ENCODE measurements around the gene FN3K.

Gene FN3K

GRCh38 chr17:82703935-82704865 is 31.2 kb upstream of the FN3K start:
- no peak for DNase-seq

DNA sequence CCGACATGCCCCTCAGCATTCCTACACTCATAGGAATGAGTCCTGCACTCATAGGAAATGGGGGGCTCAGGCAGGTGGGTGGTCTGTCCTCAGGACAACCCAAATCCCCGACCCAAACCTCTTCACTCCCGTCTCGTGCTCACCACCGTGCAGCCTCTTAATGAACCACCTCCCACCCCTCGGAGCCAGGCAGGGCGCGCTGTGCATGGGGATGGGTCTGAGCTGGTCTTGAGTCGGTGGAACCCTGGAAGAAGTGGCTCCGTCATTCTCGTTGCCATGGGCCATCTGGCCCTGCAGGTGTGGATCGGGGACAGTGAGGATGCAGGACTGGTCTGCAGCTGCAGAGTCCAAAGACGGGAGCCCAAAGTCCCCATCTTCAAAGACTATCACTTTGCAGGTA is 30.5 kb upstream of the FN3K start:
- no peak for DNase-seq

DNA sequence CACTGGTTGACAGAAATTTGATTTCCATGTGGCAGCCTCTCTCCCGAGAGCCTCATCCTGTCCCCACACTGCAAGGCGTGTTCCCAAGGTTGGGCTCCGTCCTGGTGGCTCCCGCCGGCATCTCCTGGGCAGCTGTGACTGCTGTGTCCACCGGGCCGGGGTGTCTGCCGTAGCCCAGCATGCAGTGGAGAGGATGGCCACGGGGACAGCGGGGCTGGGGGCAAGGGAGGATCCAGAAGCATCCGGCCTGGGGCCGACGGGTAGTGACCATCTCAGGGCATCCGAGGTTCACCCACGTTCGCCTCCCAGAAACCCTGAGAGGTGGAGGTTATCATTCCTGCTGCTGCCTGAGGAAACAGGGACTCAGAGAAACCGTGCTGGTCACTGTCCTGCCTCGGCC is 29.7 kb upstream of the FN3K start:
- no peak for DNase-seq

GRCh38 chr17:82709024-82709675 is 26.3 kb upstream of the FN3K start:
- DNase-seq = no peak

DNA sequence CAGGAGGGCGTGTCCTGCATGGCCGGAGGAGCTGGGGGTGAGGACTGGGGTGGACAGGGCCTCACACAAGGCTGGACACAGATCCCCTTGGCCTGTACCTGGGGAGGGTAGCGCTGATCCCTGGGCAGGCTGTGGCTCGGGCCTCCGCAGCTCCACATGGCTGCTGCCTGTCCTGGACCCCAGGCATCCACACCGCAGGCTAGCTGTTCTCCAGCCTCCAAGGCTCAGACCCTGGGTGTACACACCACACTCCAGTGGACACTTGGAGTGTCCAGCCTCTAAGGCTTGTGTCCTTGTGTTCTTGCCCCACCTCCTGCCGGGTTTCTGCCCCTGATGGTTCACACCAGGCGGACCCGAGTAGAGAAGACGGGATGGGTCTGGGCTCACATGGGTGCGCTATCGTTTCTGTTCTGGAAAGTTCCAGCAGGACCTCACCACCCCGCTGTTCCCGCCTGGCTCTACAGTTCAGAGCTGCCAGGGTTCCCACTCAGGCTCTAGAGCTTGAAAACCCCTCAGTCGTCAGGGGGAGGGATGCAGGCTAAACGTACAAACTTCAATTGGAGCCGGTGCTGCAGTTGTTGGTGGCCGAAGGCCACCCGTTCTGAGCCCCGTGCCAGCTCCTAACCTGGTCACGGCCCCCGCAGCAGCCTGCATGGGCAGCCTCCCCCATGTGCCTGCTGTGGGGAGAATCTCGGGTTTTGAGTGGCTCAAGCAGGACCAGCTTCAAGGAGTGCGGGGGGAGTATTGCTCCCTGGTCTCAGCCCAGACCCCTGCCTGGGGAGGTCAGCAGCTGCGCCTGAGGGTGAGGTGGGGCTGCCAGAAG is 25.5 kb upstream of the FN3K start:
- DNase-seq = no peak

DNA sequence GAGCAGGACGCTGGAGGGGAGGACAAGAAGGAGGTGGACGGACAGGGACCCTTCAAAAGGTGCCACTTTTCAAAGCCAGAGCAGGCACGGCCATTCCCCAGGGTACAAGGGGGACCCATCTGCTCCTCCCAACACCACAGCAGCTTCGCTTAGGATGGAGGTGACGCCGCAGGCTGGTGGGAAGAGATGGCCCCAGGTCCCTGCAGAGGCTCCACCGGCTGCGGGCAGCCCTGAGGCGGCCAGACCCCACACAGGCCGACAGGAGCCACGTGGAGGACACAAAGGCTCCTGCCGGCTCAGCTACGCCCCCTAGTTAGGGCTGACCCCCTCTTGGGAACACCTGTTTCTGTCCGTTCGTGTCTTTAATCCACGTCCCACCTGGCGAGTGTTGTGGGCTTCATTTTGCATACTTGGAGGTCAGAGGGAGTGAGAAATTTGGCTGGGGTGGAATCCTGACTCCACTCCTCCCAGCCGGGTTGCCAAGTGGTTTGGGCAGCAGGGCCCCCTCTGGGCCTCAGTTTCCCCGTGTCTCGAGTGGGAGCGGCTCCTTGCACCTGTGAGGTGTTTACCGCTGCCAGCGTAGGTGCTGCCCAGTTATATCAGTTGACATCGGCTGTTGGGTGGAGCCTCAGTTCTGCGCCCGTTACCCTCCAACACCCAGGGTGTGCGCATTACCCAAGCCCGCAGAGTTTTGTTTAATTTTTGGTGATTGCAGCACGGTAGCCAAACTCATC is 24.7 kb upstream of the FN3K start:
- DNase-seq = no peak

DNA sequence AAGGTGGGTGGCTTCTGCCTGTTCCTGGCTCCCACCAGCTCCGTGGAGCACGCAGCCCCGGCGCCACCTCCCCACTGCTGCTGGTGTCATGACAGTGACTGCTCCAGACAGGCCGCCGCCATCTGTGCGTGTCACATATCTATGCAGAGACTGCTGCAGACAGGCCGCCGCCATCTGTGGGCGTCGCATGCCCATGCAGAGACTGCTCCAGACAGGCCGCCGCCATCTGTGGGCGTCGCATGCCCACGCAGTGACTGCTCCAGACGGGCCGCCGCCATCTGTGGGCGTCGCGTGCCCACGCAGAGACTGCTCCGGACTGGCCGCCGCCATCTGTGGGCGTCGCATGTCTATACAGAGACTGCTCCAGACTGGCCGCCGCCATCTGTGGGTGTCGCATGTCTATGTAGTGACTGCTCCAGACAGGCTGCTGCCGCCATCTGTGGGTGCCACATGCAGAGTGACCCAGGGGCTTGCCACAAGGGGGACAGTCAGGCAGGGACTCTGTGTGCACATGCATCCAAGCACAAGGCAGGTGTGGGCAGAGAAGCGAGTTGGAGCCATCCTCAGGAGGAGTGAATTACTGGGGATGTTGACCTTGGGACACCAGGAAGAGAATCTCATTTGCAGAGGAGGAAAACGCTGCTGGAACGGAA is 22.2 kb upstream of the FN3K start:
- DNase-seq = no peak

DNA sequence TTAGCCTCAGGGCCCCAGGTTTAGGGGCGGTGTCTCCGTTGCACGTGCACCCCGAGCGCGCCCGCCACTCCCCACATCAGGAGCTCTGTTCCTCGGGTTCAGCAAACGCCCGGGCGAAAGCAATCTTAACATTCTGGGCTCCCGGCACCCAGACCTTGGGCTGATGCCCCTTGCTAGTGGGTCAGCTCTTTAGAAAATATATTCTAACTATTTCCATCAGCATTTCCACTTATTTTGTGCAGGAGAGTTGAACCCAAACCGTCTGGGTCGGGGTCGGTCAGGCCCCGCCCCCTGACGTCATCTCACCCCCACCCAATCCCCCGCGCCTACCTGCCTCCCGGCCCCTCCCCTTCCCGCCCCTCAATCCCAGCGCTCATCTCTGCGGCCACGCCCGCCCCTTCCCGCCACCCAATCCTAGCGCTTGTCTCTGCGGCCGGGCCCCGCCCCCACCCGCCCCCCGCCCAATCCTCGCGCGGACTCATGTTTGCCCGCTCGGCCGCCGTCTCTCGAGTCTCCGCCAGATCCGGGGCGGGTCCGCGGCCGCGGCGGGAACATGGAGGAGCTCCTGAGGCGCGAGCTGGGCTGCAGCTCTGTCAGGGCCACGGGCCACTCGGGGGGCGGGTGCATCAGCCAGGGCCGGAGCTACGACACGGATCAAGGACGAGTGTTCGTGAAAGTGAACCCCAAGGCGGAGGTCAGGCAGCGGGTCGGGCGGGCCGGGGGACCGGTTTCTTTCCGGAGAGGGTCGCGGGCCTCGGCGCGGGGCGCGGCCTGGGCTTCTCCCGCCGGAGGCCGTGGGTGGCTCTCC is 19.0 kb upstream of the FN3K start, which contains the start of gene FN3KRP:
Gene FN3KRP, plus strand, starts transcription at position 504 of the 808 bp plus-strand sequence. Its CDS starts 50 bp downstream, at position 554.
- peak; percentile 65 for DNase-seq

- DNase-seq = no peak
Observed at GRCh38 chr17:82718986-82719685, 16.3 kb upstream of the FN3K start.

DNA sequence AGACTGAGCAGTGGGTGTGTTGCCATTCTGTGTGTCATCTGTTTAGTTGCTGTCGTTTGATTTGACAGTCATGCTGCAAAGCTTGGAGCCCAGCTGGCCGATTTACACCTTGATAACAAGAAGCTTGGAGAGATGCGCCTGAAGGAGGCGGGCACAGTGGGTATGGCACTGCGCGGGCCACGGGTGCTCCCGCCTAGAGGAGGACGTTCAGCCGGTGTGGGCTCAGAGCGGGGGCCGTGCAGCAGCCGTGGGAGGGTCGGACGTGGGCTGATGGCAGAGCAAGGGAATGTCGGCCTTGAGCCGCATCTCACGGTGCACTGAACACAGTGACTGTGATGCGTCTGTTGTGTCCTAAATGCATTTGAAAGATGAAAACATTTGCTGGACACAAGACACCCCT is 15.2 kb upstream of the FN3K start:
- DNase-seq = no peak

DNA sequence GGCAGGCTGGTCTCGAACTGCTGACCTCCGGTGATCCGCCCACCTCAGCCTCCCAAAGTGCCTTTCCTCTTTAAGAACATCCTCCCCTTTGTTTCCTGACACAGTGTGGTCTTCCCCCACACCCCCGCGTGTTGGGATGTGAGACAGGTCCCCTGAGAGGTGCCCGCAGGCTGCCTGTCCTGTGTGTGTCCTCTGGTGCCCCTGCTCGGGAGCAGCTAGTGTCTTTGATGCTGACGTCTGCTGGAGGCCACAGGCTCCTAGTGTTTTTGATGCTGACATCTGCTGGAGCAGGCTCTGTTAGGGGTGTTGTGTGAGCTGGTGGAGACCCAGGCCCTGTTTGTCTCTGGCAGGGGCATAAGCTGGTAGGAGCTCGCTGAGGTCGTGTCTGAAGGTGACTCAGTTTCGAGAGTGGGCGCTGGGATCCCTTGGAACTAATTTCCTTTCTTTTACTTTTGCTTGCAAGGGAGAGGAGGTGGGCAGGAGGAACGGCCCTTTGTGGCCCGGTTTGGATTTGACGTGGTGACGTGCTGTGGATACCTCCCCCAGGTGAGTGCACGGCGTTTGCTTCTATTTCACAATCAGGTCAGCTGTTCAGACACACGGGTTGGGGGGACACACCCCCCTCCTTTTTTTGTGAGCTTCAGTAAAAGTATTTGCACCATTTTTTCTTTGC is 12.9 kb upstream of the FN3K start:
- no peak for DNase-seq

DNA sequence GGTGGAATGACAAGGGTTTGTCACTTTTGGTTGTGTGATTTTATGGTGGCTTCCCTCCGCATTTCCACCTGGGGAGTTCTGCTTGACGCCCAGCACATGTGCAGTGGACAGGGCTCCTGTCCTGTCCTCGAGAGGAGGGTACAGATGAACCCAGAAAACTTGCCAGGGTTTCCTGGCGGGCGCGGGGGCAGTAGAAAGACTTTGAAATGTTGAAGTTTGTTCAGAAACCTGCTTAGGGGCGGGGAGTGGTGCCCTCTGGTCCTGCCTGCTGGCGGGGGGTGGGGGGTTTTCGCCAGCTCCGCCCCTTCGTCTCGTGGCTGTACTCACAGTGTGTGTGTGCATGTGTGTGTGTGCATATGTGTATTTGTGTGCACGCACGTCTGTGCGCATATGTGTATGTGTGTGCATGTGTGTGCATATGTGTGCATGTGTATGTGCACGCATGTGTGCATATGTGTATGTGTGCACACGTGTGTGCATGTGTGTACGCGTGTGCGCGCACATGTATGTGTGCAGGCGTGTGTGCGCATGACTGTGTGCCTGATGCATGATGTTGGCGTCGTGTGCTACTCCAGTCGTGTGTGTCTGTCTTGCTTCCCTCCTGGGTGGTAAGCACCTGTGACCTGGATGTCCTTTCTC is 12.1 kb upstream of the FN3K start:
- DNase-seq = no peak

GRCh38 chr17:82726427-82726826 is 9.0 kb upstream of the FN3K start:
- no peak for DNase-seq

GRCh38 chr17:82729479-82730260 is 5.7 kb upstream of the FN3K start:
- DNase-seq = no peak

DNA sequence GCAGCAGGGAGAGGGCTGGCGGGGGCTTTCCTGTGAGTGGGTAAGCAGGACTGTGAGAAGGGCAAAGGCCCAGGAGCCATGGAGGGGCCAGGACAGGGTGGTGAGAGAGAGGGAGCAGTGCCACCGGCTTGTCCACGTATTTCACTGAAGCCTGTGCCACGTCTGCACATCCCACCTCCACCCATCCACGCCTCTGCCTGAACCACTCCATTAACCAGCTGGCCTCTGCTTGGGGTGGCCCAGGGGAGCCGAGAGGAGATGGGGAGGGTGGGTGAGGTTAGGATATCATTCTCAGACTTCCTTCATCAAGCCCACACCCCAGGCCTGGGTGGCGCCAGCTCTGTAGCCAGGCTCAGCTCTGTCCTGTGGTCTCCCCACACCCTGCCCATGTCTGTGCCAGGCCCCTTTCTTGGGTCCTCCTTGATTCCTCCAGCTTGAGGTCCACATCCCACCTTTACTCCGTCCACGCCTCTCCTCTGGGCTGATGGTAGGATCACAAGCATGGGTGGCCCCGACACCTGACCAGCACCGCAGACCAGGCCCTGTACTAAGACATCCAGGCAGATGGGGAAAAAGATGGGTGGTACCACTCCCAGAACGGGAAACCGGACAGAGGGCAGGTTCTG is 3.2 kb upstream of the FN3K start:
- DNase-seq = no peak

DNA sequence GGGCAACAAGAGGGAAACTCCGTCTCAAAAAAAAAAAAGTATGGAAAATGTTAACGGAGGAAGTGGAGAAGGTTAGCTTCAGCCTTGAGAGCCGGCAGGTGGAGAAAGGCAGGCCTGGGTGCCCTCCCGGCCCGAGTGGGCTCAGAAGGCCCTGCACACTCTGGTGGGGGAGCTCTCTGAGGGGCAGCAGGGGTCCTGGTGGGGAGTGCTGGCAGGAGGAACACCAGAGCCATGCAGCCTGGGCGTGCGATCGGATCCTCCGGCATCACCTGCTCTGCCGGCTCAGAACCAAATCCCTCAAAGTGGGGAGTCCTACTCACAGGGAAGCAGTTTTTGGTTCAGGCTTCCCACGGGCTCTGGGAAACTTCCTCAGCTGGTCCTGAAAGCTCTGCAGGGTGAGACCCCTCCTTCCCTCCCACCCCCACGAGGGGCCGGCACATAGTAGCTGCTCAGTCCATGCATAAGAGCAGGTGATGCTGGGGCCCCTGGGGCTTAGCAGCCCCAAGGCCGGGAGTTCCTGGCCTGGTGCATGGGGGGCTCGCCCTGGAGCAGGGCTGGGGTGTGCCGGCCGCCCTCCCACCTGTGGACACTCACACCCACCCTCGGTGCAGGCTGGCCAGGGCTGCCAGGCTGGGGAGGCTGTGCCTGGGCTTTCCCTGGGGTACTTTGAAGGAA is 1.2 kb downstream of the FN3K start:
- DNase-seq = no peak

All from GF-D8 (cell line).